ENCODE measurements around the gene TMEM61.
"Not testable (repeated sequence)": the region's sequence is repeated elsewhere in the genome, so short reads cannot be mapped to it uniquely, and the experiment has no call there.

Gene TMEM61

GRCh38 chr1:54980528-54981241, at the start of gene TMEM61:
Gene TMEM61 (plus strand): TSS chr1:54980628. CDS start chr1:54981066, 438 bp downstream.
- no peak for DNase-seq (ENCODE audit: extremely low read depth, insufficient read length)
- TF ChIP-seq CTCF (IDR thresholded peaks at IDR 0.05; ENCODE audit: insufficient read depth, low read length, poor library complexity, severe bottlenecking) = no peak
- Histone ChIP-seq H3K4me3 (replicated peaks; ENCODE audit: low read depth, low read length) (no peak within 1 kb of the TSS), H3K27me3 (replicated peaks; ENCODE audit: control insufficient read depth, insufficient read depth, low read length) (no peaks in the 10 kb centered on the region; the same call in 1 of the 2 replicates), H3K36me3 (ENCODE audit: control insufficient read depth, insufficient read depth, low read length) (no peaks in the 10 kb centered on the region)

GRCh38 chr1:54931275-54931840, 49.1 kb upstream of the TMEM61 start:
- Histone ChIP-seq H3K4me3 (replicated peaks; ENCODE audit: low read depth, low read length) (no peak overlapping the region), H3K36me3 (ENCODE audit: control insufficient read depth, insufficient read depth, low read length) (no peaks in the 10 kb centered on the region), H3K27me3 (replicated peaks; ENCODE audit: control insufficient read depth, insufficient read depth, low read length) (no peaks in the 10 kb centered on the region)
- DNase-seq (ENCODE audit: extremely low read depth, insufficient read length) = no peak
- no peak for TF ChIP-seq CTCF (IDR thresholded peaks at IDR 0.05; ENCODE audit: insufficient read depth, low read length, poor library complexity, severe bottlenecking)

GRCh38 chr1:54934081-54934480, 46.3 kb upstream of the TMEM61 start:
- H3K27me3 ChIP-seq (replicated peaks; ENCODE audit: control insufficient read depth, insufficient read depth, low read length); H3K36me3 ChIP-seq (ENCODE audit: control insufficient read depth, insufficient read depth, low read length); H3K4me3 ChIP-seq (replicated peaks; ENCODE audit: low read depth, low read length); DNase-seq (ENCODE audit: extremely low read depth, insufficient read length): not testable (repeated sequence)

GRCh38 chr1:54934869-54935268, 45.6 kb upstream of the TMEM61 start:
- Histone ChIP-seq H3K4me3 (replicated peaks; ENCODE audit: low read depth, low read length) (no peak overlapping the region), H3K27me3 (replicated peaks; ENCODE audit: control insufficient read depth, insufficient read depth, low read length) (no peaks in the 10 kb centered on the region), H3K36me3 (ENCODE audit: control insufficient read depth, insufficient read depth, low read length) (no peaks in the 10 kb centered on the region)
- TF ChIP-seq CTCF (IDR thresholded peaks at IDR 0.05; ENCODE audit: insufficient read depth, low read length, poor library complexity, severe bottlenecking) = no peak
- no peak for DNase-seq (ENCODE audit: extremely low read depth, insufficient read length)

- no peaks in the 10 kb centered on the region for H3K36me3 ChIP-seq (ENCODE audit: control insufficient read depth, insufficient read depth, low read length)
- TF ChIP-seq CTCF (IDR thresholded peaks at IDR 0.05; ENCODE audit: insufficient read depth, low read length, poor library complexity, severe bottlenecking) = no peak
- no peak overlapping the region for H3K4me3 ChIP-seq (replicated peaks; ENCODE audit: low read depth, low read length)
- no peak for DNase-seq (ENCODE audit: extremely low read depth, insufficient read length)
- no peaks in the 10 kb centered on the region for H3K27me3 ChIP-seq (replicated peaks; ENCODE audit: control insufficient read depth, insufficient read depth, low read length)
These were observed 43.6 kb upstream of the TMEM61 start for GRCh38 chr1:54936791-54937190.

GRCh38 chr1:54937469-54937868, 43.0 kb upstream of the TMEM61 start:
- no peaks in the 10 kb centered on the region for H3K27me3 ChIP-seq (replicated peaks; ENCODE audit: control insufficient read depth, insufficient read depth, low read length)
- no peak for TF ChIP-seq CTCF (IDR thresholded peaks at IDR 0.05; ENCODE audit: insufficient read depth, low read length, poor library complexity, severe bottlenecking)
- DNase-seq (ENCODE audit: extremely low read depth, insufficient read length) = no peak

More at GRCh38 chr1:54937469-54937868, 43.0 kb upstream of the TMEM61 start:
- H3K36me3 ChIP-seq (ENCODE audit: control insufficient read depth, insufficient read depth, low read length) = no peaks in the 10 kb centered on the region
- no peak overlapping the region for H3K4me3 ChIP-seq (replicated peaks; ENCODE audit: low read depth, low read length)

All from GM06990 (cell line).